Epithelial cell of proximal tubule (primary cell): Measurements from ENCODE around the gene ZNF592. TPM values are rescaled to one million over a fixed set of nuclear protein-coding genes. Genes with fewer than 3 reads are reported as not detected.

ENCODE experiments used
- DNase-seq: peaks from one replicate; pipeline ENCODE4 v3.0.0-alpha.2; 2011; ENCODE audit warnings: low read depth
- H3K4me3 ChIP-seq: 2 replicates; pipeline ENCODE4 v1.5.1; 2011; ENCODE audit warnings: low read depth, mild to moderate bottlenecking, low read length
- CTCF ChIP-seq: conservative IDR thresholded peaks from 2 replicates; pipeline ENCODE4 v1.5.1; 2012; ENCODE audit warnings: low read depth, mild to moderate bottlenecking, low read length
- total RNA-seq: library from RNA; depleted of rRNA; stranded (reverse); fragments of >200 nt; gene quantifications from 2 replicates; pipeline ENCODE4 v1.2.3, GENCODE V29; 2015

The ZNF592 gene
- total RNA-seq, 1 donor from 2014 or later, result 8.2 TPM

GRCh38 chr15:84847382-84847781 is 99.0 kb downstream of the ZNF592 start:
- H3K4me3 ChIP-seq, result no peak overlapping the region
- TF ChIP-seq CTCF, result no peak
- DNase-seq, result no peak

DNA sequence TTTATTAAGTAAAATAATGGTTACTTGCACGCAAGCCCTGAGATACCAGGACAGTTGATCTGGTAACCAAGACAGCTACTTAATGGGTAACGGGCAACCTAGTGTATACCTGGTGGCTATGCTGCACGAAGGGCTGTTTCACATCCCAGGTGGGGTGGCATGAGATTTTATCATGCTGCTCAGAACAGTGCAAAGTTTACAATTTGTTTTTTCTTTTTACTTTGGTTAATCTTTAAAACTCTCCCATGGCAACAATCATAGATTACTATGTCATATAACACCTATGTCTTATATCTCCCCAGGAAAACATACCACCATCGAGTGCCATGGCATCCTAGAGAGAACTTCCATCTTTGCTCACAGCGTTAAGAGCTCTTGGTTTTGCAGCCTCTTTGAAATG is 103.8 kb downstream of the ZNF592 start:
- no peak overlapping the region for H3K4me3 ChIP-seq
- no peak for DNase-seq
- no peak for TF ChIP-seq CTCF

DNA sequence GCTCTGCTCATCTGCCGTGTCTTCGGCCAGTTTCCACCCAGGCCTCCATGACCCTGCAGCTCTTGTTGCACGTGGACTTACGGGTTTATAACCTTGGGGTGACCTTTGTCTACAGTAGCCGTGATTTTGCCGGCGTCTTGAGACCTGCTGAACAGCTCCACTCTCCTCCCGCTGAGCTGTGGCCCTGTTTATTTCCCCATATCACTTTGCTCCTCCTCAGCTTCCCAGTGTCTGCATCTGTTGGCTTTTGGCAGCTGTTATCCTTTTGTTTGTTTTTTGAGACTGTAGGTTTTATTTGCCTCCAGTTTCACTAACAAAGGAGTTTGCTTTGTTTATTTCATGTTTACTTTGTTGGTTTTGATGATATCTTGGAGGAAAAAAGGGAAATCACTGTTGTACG is 106.7 kb downstream of the ZNF592 start:
- no peak overlapping the region for H3K4me3 ChIP-seq
- no peak for TF ChIP-seq CTCF
- no peak for DNase-seq

GRCh38 chr15:84855765-84856164 is 107.4 kb downstream of the ZNF592 start:
- no peak for DNase-seq
- TF ChIP-seq CTCF, result no peak
- H3K4me3 ChIP-seq, result no peak overlapping the region

Other genes with a start within 250 kb of the ZNF592 start
- 22.6 and 34.0 TPM in 2 replicates for gene ZSCAN2, start 147.6 kb upstream of the ZNF592 start, total RNA-seq
- gene WDR73, start 94.3 kb upstream of the ZNF592 start, total RNA-seq, result 14.7 and 20.5 TPM in 2 replicates
- gene NMB, start 90.4 kb upstream of the ZNF592 start, total RNA-seq, result 16.1 and 17.4 TPM in 2 replicates
- 192 and 236 TPM in 2 replicates for gene SEC11A, start 32.5 kb upstream of the ZNF592 start, total RNA-seq
- gene ALPK3, start 68.8 kb downstream of the ZNF592 start, total RNA-seq, result 24.7 and 30.8 TPM in 2 replicates
- not detected in 2 replicates for gene SLC28A1, start 136.1 kb downstream of the ZNF592 start, total RNA-seq
- 14.9 and 24.6 TPM in 2 replicates for gene PDE8A, start 233.3 kb downstream of the ZNF592 start, total RNA-seq